HFF-Myc (cell line): ENCODE data around the gene COL5A1.

ENCODE experiments used
- DNase-seq: peaks from one replicate; pipeline ENCODE4 v3.0.0-alpha.2; 2011; ENCODE audit warnings: low read depth; ENCODE audit errors: extremely low read depth
- H3K4me3 ChIP-seq: replicated peaks from 2 replicates; pipeline ENCODE4 v1.5.1; 2011; ENCODE audit warnings: low read depth, mild to moderate bottlenecking, control low read depth, low read length
- CTCF ChIP-seq: IDR thresholded peaks from 2 replicates; pipeline ENCODE4 v1.5.1; 2012; ENCODE audit warnings: mild to moderate bottlenecking, low read depth, low read length, control low read depth; ENCODE audit errors: missing control alignments

Gene COL5A1

GRCh38 chr9:134828892-134829291, 187.3 kb downstream of the COL5A1 start:
- no peak overlapping the region for H3K4me3 ChIP-seq
- DNase-seq = no peak
- no peak for TF ChIP-seq CTCF

GRCh38 chr9:134829356-134829937, 187.8 kb downstream of the COL5A1 start:
- H3K4me3 ChIP-seq = no peak overlapping the region
- TF ChIP-seq CTCF = no peak
- DNase-seq = no peak

GRCh38 chr9:134830126-134830525, 188.5 kb downstream of the COL5A1 start:
- H3K4me3 ChIP-seq = no peak overlapping the region
- no peak for DNase-seq
- TF ChIP-seq CTCF = no peak

- H3K4me3 ChIP-seq = no peak overlapping the region
- no peak for DNase-seq
- TF ChIP-seq CTCF = no peak
Observed at GRCh38 chr9:134830926-134831720, 189.5 kb downstream of the COL5A1 start.

- H3K4me3 ChIP-seq = no peak overlapping the region
- TF ChIP-seq CTCF = no peak
- DNase-seq = no peak
Observed at GRCh38 chr9:134832471-134832870, 190.9 kb downstream of the COL5A1 start.

GRCh38 chr9:134833294-134833880, 191.8 kb downstream of the COL5A1 start:
- TF ChIP-seq CTCF = no peak
- DNase-seq = no peak
- H3K4me3 ChIP-seq = no peak overlapping the region
